Type B pancreatic cell (in vitro differentiated cells): Measurements from ENCODE around the gene ASCL5. TPM values are rescaled to one million over a fixed set of nuclear protein-coding genes. Genes with fewer than 3 reads are reported as not detected.

Experiments
- DNase-seq: peaks from one replicate; pipeline ENCODE4 v3.0.0; 2021; ENCODE audit warnings: mixed read lengths; ENCODE audit not compliant: unreplicated experiment; ENCODE audit errors: extremely low spot score
- H3K27ac Mint-ChIP-seq: 2 replicates; pipeline ENCODE4 v1.8.0; 2021; ENCODE audit warnings: mild to moderate bottlenecking, mixed read lengths
- H3K27me3 Mint-ChIP-seq: 2 replicates; pipeline ENCODE4 v1.8.0; 2021; ENCODE audit warnings: mixed read lengths
- H3K36me3 Mint-ChIP-seq: 2 replicates; pipeline ENCODE4 v1.8.0; 2021; ENCODE audit warnings: mixed read lengths
- H3K4me1 Mint-ChIP-seq: one replicate; pipeline ENCODE4 v1.8.0; 2021; ENCODE audit warnings: mixed read lengths; ENCODE audit not compliant: unreplicated experiment
- H3K4me3 Mint-ChIP-seq: 2 replicates; pipeline ENCODE4 v1.8.0; 2021; ENCODE audit warnings: mild to moderate bottlenecking, mixed read lengths
- H3K9me3 Mint-ChIP-seq: 2 replicates; pipeline ENCODE4 v1.8.0; 2021; ENCODE audit warnings: mixed read lengths
- CTCF ChIP-seq: fragments of 200-600 bp; sonication (generic); conservative IDR thresholded peaks from 2 replicates; pipeline ENCODE4 v1.5.0; 2021; ENCODE audit warnings: antibody characterized with exemption, mild to moderate bottlenecking
- total RNA-seq: library from RNA; stranded (reverse); gene quantifications from 2 replicates; pipeline ENCODE4 v1.2.1, GENCODE V29; 2021; ENCODE audit warnings: low replicate concordance

Gene ASCL5
- total RNA-seq, 1 donor from 2014 or later, result not detected

GRCh38 chr1:201076092-201076491, 50.9 kb downstream of the ASCL5 start:
- H3K4me1 Mint-ChIP-seq, result no peaks in the 10 kb centered on the region
- H3K27ac Mint-ChIP-seq, result no peak overlapping the region
- H3K4me3 Mint-ChIP-seq, result no peak overlapping the region
- TF ChIP-seq CTCF, result no peak
- peaks cover 14% of the 10 kb centered on the region for H3K27me3 Mint-ChIP-seq
- H3K36me3 Mint-ChIP-seq, result no peaks in the 10 kb centered on the region
- DNase-seq, result no peak
- no peaks in the 10 kb centered on the region for H3K9me3 Mint-ChIP-seq

- Mint-ChIP-seq H3K36me3 (no peaks in the 10 kb centered on the region), H3K9me3 (no peaks in the 10 kb centered on the region), H3K4me3 (no peak overlapping the region), H3K27ac (no peak overlapping the region), H3K4me1 (peaks cover 4% of the 10 kb centered on the region), H3K27me3 (peaks cover 14% of the 10 kb centered on the region)
- no peak for DNase-seq
- TF ChIP-seq CTCF, result no peak
Measured at GRCh38 chr1:201074018-201074417, 53.0 kb downstream of the ASCL5 start.

- DNase-seq, result no peak
- Mint-ChIP-seq H3K4me3 (no peak overlapping the region), H3K4me1 (peaks cover 6% of the 10 kb centered on the region), H3K27ac (no peak overlapping the region), H3K9me3 (no peaks in the 10 kb centered on the region), H3K27me3 (peaks cover 14% of the 10 kb centered on the region), H3K36me3 (no peaks in the 10 kb centered on the region)
- no peak for TF ChIP-seq CTCF
Measured at GRCh38 chr1:201072922-201073321, 54.1 kb downstream of the ASCL5 start.

- TF ChIP-seq CTCF, result no peak
- no peaks in the 10 kb centered on the region for H3K9me3 Mint-ChIP-seq
- H3K4me3 Mint-ChIP-seq, result no peak overlapping the region
- no peak overlapping the region for H3K27ac Mint-ChIP-seq
- peaks cover 6% of the 10 kb centered on the region for H3K4me1 Mint-ChIP-seq
- DNase-seq, result no peak
- H3K27me3 Mint-ChIP-seq, result peaks cover 17% of the 10 kb centered on the region
- H3K36me3 Mint-ChIP-seq, result no peaks in the 10 kb centered on the region
Measured at GRCh38 chr1:201072149-201072548, 54.8 kb downstream of the ASCL5 start.

GRCh38 chr1:201069636-201070035, 57.3 kb downstream of the ASCL5 start:
- DNase-seq, result no peak
- Mint-ChIP-seq H3K9me3 (no peaks in the 10 kb centered on the region), H3K27me3 (peaks cover 19% of the 10 kb centered on the region), H3K4me1 (peaks cover 6% of the 10 kb centered on the region), H3K27ac (no peak overlapping the region), H3K36me3 (no peaks in the 10 kb centered on the region), H3K4me3 (no peak overlapping the region)
- TF ChIP-seq CTCF, result no peak

GRCh38 chr1:201068976-201069375, 58.0 kb downstream of the ASCL5 start:
- no peak overlapping the region for H3K27ac Mint-ChIP-seq
- H3K27me3 Mint-ChIP-seq, result peaks cover 19% of the 10 kb centered on the region
- no peaks in the 10 kb centered on the region for H3K36me3 Mint-ChIP-seq
- peaks cover 6% of the 10 kb centered on the region for H3K4me1 Mint-ChIP-seq
- H3K4me3 Mint-ChIP-seq, result no peak overlapping the region
- no peak for TF ChIP-seq CTCF
- no peaks in the 10 kb centered on the region for H3K9me3 Mint-ChIP-seq
- DNase-seq, result no peak
